Lower leg skin (tissue), 4 donors: ENCODE measurements around the gene S1PR3. TPM values are rescaled to one million over a fixed set of nuclear protein-coding genes. Genes with fewer than 3 reads are reported as not detected.

Source experiments
- DNase-seq, 2 donors: peaks; one replicate each; pipeline ENCODE4 v3.0.0-alpha.2; 2019; ENCODE audit warnings: low spot score in 2 of 2
- H3K4me3 ChIP-seq: fragments of 200-600 bp; sonication (generic); 2 replicates; pipeline ENCODE4 v1.5.1; 2017; ENCODE audit warnings: mild to moderate bottlenecking, low read depth; ENCODE audit not compliant: poor library complexity, severe bottlenecking
- CTCF ChIP-seq, 3 donors: fragments of 450-650 bp; IDR thresholded peaks; one replicate each; pipeline ENCODE4 v1.5.1; 2016; ENCODE audit warnings: antibody characterized with exemption in 3 of 3, mild to moderate bottlenecking in 3 of 3, moderate library complexity in 2 of 3
- POLR2A ChIP-seq, 2 donors: fragments of 450-650 bp; IDR thresholded peaks; one replicate each; pipeline ENCODE4 v1.6.1; 2016 to 2017; ENCODE audit warnings: antibody characterized with exemption in 2 of 2, mild to moderate bottlenecking in 1 of 2, moderate library complexity in 1 of 2
- WGBS, 2 donors: methylation state at CpG; one replicate each; pipeline ENCODE4 v1.1.5; 2018; 5-methylcytosine and 5-hydroxymethylcytosine counted together
- intact Hi-C: fragments of 100-400 bp; cut with DNase I; formaldehyde crosslinking; loops from one replicate; pipeline ENCODE4 v1.15.0; 2023; ENCODE audit warnings: low total_unique reads
- total RNA-seq, 4 donors: library from RNA; depleted of rRNA; stranded (reverse); fragments of >200 nt; gene quantifications; one replicate each; pipeline ENCODE4 v1.1.0, GENCODE V29; 2016

Gene S1PR3
- total RNA-seq, 4 donors from 2014 or later, result 3.1 to 10.9 (median 7.2) TPM

DNA sequence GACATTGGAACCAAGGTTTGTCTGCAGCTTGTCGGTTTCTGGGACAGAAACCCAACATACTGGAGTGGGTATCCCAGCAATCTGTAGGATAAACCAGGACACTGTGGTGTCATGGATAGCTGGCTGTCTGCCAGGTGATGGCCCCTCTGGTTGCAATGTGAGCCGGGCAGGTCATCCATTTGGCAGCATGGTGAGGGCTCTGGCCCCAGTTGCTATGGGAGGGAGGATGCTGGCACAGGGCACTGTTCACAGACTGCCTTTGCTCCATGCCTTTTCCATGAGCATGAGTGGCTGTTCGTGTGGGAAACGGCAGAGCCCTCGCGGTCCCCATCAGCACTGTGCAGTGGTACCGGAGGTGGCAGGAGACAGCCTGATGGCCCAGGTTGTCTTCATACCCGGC, 6.4 kb downstream of the S1PR3 start:
- TF ChIP-seq POLR2A (IDR thresholded peaks at IDR 0.05) (no peak), CTCF (IDR thresholded peaks at IDR 0.05) (no peak)
- intact Hi-C loops, result no loop called here
- no peak overlapping the region for H3K4me3 ChIP-seq
- no peak for DNase-seq
- 89 to 94% methylated on average over 8 of the region's 8 CpGs for WGBS, 2 donors

- DNase-seq, result no peak
- WGBS, 2 donors, result 2 to 7% methylated on average over 2 of the region's 2 CpGs
- H3K4me3 ChIP-seq, result no peak overlapping the region
- intact Hi-C loops, result no loop called here
- TF ChIP-seq CTCF (IDR thresholded peaks at IDR 0.05) (no peak), POLR2A (IDR thresholded peaks at IDR 0.05) (no peak)
These were observed 7.2 kb downstream of the S1PR3 start for GRCh38 chr9:88998503-88998902.

DNA sequence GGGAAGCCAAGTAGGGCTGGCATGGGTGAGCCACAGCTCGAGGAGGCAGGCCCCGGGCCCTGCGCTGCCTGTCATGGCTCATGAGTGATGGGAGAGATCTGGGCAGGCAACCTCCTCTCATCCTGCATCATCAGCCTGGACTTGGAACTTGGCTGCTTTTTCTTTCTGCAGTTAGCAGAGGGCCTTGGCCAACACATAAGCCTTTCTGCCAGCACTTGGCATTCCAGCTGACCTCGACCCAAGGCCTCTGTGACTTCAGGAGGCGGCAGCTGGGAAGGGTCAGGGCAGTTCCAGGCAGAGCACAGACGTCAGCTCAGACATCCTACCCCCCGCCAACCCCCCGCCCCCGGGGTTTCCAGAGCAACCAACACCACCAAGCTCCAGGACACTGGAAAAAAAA, 7.6 kb downstream of the S1PR3 start:
- TF ChIP-seq CTCF (IDR thresholded peaks at IDR 0.05) (no peak), POLR2A (IDR thresholded peaks at IDR 0.05) (no peak)
- intact Hi-C loops, result no loop called here
- 28 to 43% methylated on average over 6 to 9 of the region's 9 CpGs for WGBS, 2 donors
- H3K4me3 ChIP-seq, result no peak overlapping the region
- DNase-seq, result no peak

- TF ChIP-seq CTCF (IDR thresholded peaks at IDR 0.05) (no peak), POLR2A (IDR thresholded peaks at IDR 0.05) (no peak)
- no peak overlapping the region for H3K4me3 ChIP-seq
- WGBS, 2 donors, result 80 to 82% methylated on average over 8 to 9 of the region's 9 CpGs
- DNase-seq, result no peak
- intact Hi-C loops, result loop anchor here (5.0 kb wide), 1 partner anchor 408 kb away; no protein-coding TSS in a partner anchor
These were observed 9.1 kb downstream of the S1PR3 start for GRCh38 chr9:89000371-89000781.

DNA sequence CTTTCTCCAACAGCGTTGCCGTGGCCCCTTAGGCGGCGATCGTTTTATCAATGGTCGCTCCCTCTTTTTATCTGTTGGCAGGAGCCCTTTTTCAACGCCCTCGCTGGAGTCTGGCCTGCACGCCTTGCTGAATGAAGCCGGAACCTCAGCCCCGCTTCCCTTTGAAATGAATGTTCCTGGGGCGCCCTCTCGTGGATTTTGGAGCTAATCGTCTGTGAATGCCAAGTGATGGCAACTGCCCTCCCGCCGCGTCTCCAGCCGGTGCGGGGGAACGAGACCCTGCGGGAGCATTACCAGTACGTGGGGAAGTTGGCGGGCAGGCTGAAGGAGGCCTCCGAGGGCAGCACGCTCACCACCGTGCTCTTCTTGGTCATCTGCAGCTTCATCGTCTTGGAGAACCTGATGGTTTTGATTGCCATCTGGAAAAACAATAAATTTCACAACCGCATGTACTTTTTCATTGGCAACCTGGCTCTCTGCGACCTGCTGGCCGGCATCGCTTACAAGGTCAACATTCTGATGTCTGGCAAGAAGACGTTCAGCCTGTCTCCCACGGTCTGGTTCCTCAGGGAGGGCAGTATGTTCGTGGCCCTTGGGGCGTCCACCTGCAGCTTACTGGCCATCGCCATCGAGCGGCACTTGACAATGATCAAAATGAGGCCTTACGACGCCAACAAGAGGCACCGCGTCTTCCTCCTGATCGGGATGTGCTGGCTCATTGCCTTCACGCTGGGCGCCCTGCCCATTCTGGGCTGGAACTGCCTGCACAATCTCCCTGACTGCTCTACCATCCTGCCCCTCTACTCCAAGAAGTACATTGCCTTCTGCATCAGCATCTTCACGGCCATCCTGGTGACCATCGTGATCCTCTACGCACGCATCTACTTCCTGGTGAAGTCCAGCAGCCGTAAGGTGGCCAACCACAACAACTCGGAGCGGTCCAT, 10.0 kb downstream of the S1PR3 start:
- DNase-seq, result peak; percentile 88 to 97
- intact Hi-C loops, result loop anchor here (5.0 kb wide), 1 partner anchor 409 kb away; no protein-coding TSS in a partner anchor
- WGBS, 2 donors, result 30% methylated on average over 48 to 52 of the region's 52 CpGs
- no peak overlapping the region for H3K4me3 ChIP-seq
- TF ChIP-seq POLR2A (IDR thresholded peaks at IDR 0.05) (no peak), CTCF (IDR thresholded peaks at IDR 0.05) (peak in 1 of 3 donors; percentile 30)
